ENCODE measurements around the gene TMEM178B. TPM values are rescaled to one million over a fixed set of nuclear protein-coding genes. Genes with fewer than 3 reads are reported as not detected.

Gene TMEM178B
- total and polyA plus RNA-seq, 7 donors: 0.13 to 4.8 (median 1.6) TPM

- ATAC-seq: no peak
- Histone ChIP-seq H3K9me3 (no peaks in the 10 kb centered on the region), H3K27ac (no peak overlapping the region), H3K4me1 (no peaks in the 10 kb centered on the region), H3K27me3 (ENCODE audit: insufficient read depth in 3 of 3, low read length in 2 of 3) (no peaks in the 10 kb centered on the region), H3K4me3 (no peak overlapping the region), H3K36me3 (ENCODE audit: insufficient read depth in 1 of 2, low read depth in 1 of 2) (no peaks in the 10 kb centered on the region)
- 43 to 60% (median 59%) methylated on average over 7 of the region's 7 CpGs for WGBS, 3 donors
- TF ChIP-seq, protein P1, sequence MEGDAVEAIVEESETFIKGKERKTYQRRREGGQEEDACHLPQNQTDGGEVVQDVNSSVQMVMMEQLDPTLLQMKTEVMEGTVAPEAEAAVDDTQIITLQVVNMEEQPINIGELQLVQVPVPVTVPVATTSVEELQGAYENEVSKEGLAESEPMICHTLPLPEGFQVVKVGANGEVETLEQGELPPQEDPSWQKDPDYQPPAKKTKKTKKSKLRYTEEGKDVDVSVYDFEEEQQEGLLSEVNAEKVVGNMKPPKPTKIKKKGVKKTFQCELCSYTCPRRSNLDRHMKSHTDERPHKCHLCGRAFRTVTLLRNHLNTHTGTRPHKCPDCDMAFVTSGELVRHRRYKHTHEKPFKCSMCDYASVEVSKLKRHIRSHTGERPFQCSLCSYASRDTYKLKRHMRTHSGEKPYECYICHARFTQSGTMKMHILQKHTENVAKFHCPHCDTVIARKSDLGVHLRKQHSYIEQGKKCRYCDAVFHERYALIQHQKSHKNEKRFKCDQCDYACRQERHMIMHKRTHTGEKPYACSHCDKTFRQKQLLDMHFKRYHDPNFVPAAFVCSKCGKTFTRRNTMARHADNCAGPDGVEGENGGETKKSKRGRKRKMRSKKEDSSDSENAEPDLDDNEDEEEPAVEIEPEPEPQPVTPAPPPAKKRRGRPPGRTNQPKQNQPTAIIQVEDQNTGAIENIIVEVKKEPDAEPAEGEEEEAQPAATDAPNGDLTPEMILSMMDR (IDR thresholded peaks at IDR 0.05): no peak
- no peak for DNase-seq
- intact Hi-C loops (cut with DNase I): no loop called here
Observed at GRCh38 chr7:141290973-141291372, 217.1 kb downstream of the TMEM178B start.

GRCh38 chr7:141291541-141291940, 217.7 kb downstream of the TMEM178B start:
- intact Hi-C loops (cut with DNase I): no loop called here
- TF ChIP-seq, protein P1 (IDR thresholded peaks at IDR 0.05): no peak
- Histone ChIP-seq H3K36me3 (ENCODE audit: insufficient read depth in 1 of 2, low read depth in 1 of 2) (no peaks in the 10 kb centered on the region), H3K4me3 (no peak overlapping the region), H3K27me3 (ENCODE audit: insufficient read depth in 3 of 3, low read length in 2 of 3) (no peaks in the 10 kb centered on the region), H3K9me3 (no peaks in the 10 kb centered on the region), H3K27ac (no peak overlapping the region), H3K4me1 (no peaks in the 10 kb centered on the region)
- DNase-seq (no peak), ATAC-seq (no peak)
- WGBS, 3 donors: 64 to 71% (median 67%) methylated on average over 2 of the region's 2 CpGs

GRCh38 chr7:141294143-141294829, 220.4 kb downstream of the TMEM178B start:
- intact Hi-C loops (cut with DNase I): no loop called here
- WGBS, 3 donors: 69 to 79% (median 71%) methylated on average over 2 of the region's 2 CpGs
- Histone ChIP-seq H3K4me1 (no peaks in the 10 kb centered on the region), H3K4me3 (no peak overlapping the region), H3K27me3 (ENCODE audit: insufficient read depth in 3 of 3, low read length in 2 of 3) (no peaks in the 10 kb centered on the region), H3K36me3 (ENCODE audit: insufficient read depth in 1 of 2, low read depth in 1 of 2) (no peaks in the 10 kb centered on the region), H3K27ac (no peak overlapping the region), H3K9me3 (no peaks in the 10 kb centered on the region)
- no peak for DNase-seq
- ATAC-seq: no peak
- TF ChIP-seq, protein P1 (IDR thresholded peaks at IDR 0.05): no peak

DNA sequence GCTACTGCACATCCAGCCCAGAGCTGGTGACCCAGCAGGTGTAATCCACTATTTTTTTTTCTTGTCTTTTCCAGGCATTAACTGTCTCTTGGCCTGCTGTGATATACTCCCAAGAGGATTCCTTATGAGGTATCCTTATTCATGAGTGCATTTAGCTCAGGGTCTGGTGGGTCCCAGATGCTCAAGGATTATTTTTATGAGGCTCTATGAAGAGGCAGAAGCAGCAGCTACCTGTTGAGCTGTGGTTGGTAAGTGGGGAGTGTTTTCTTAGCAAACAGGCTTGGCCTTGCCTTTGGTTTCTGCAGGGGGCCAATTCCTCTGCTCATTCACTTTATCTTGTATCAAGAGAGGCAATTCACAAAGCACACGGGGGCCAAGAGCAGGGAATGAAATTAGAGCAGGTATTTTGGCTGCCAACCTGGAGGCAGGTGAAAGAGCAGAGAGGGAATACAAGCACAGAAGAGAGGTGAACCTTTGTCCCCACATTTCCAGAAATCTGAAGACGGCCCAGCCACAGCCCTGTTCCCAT, 221.6 kb downstream of the TMEM178B start:
- Histone ChIP-seq H3K27me3 (ENCODE audit: insufficient read depth in 3 of 3, low read length in 2 of 3) (no peaks in the 10 kb centered on the region), H3K4me1 (no peaks in the 10 kb centered on the region), H3K27ac (no peak overlapping the region), H3K4me3 (no peak overlapping the region), H3K9me3 (no peaks in the 10 kb centered on the region), H3K36me3 (ENCODE audit: insufficient read depth in 1 of 2, low read depth in 1 of 2) (no peaks in the 10 kb centered on the region)
- intact Hi-C loops (cut with DNase I): no loop called here
- 35 to 62% (median 61%) methylated on average over 2 of the region's 2 CpGs for WGBS, 3 donors
- ATAC-seq (no peak), DNase-seq (no peak)
- TF ChIP-seq, protein P1 (IDR thresholded peaks at IDR 0.05): no peak

- H3K9me3 ChIP-seq: no peaks in the 10 kb centered on the region
- no peak overlapping the region for H3K4me3 ChIP-seq
- ATAC-seq (no peak), DNase-seq (no peak)
- H3K36me3 ChIP-seq (ENCODE audit: insufficient read depth in 1 of 2, low read depth in 1 of 2): no peaks in the 10 kb centered on the region
- intact Hi-C loops (cut with DNase I): no loop called here
- TF ChIP-seq, protein P1 (IDR thresholded peaks at IDR 0.05): no peak
- H3K27ac ChIP-seq: no peak overlapping the region
- whole genome bisulfite sequencing, 3 donors: 63 to 76% (median 73%) methylated on average over 2 of the region's 2 CpGs
- no peaks in the 10 kb centered on the region for H3K4me1 ChIP-seq
- no peaks in the 10 kb centered on the region for H3K27me3 ChIP-seq (ENCODE audit: insufficient read depth in 3 of 3, low read length in 2 of 3)
Observed at GRCh38 chr7:141300816-141301215, 227.0 kb downstream of the TMEM178B start.

Data from psoas muscle (tissue), 8 donors.